ENCODE measurements around the gene TMEM229B. TPM values are rescaled to one million over a fixed set of nuclear protein-coding genes. Genes with fewer than 3 reads are reported as not detected.

Gene TMEM229B
- total RNA-seq, 1 donor from 2014 or later, result 1.3 TPM

GRCh38 chr14:67491741-67492507, 3.4 kb upstream of the TMEM229B start:
- TF ChIP-seq EZH2 (IDR thresholded peaks at IDR 0.05; ENCODE audit: insufficient read depth, low read length) (no peak), CTCF (IDR thresholded peaks at IDR 0.05; ENCODE audit: insufficient read depth, low read depth, low read length) (no peak)
- H3K4me1 ChIP-seq (ENCODE audit: insufficient read depth, low read length), result no peaks in the 10 kb centered on the region
- no peaks in the 10 kb centered on the region for H3K79me2 ChIP-seq (ENCODE audit: insufficient read depth, low read length)
- H3K4me2 ChIP-seq (ENCODE audit: low read length), result no peak overlapping the region
- H3K27ac ChIP-seq (ENCODE audit: low read depth, low read length), result no peak overlapping the region
- H3K4me3 Mint-ChIP-seq (ENCODE audit: unreplicated experiment), result no peak overlapping the region
- peaks cover 14% of the 10 kb centered on the region for H3K9me3 Mint-ChIP-seq (ENCODE audit: unreplicated experiment)
- no peaks in the 10 kb centered on the region for H4K20me1 ChIP-seq (ENCODE audit: insufficient read depth, low read length)
- H3K36me3 Mint-ChIP-seq (ENCODE audit: low read depth, unreplicated experiment), result no peaks in the 10 kb centered on the region
- no peak overlapping the region for H3K4me3 ChIP-seq (ENCODE audit: insufficient read depth, low read depth, low read length)
- FAIRE-seq, result no peak
- no peak overlapping the region for H3K27ac Mint-ChIP-seq (ENCODE audit: unreplicated experiment)
- H3K27me3 ChIP-seq (ENCODE audit: insufficient read depth, low read length), result no peaks in the 10 kb centered on the region
- peaks cover 14% of the 10 kb centered on the region for H3K9me3 ChIP-seq (ENCODE audit: insufficient read depth, low read depth, low read length)
- no peak overlapping the region for H2AFZ ChIP-seq (ENCODE audit: low read depth, low read length)
- H3K36me3 ChIP-seq (ENCODE audit: insufficient read depth, low read length), result no peaks in the 10 kb centered on the region
- H3K9ac ChIP-seq (ENCODE audit: low read length), result no peak overlapping the region
- no peaks in the 10 kb centered on the region for H3K4me1 Mint-ChIP-seq (ENCODE audit: low read depth, unreplicated experiment)
- H3K27me3 Mint-ChIP-seq (ENCODE audit: low read depth, unreplicated experiment), result peaks cover 6% of the 10 kb centered on the region
- no peak for DNase-seq (ENCODE audit: low read depth)

- Mint-ChIP-seq H3K4me3 (ENCODE audit: unreplicated experiment) (no peak overlapping the region), H3K9me3 (ENCODE audit: unreplicated experiment) (peaks cover 17% of the 10 kb centered on the region), H3K27me3 (ENCODE audit: low read depth, unreplicated experiment) (peaks cover 6% of the 10 kb centered on the region), H3K4me1 (ENCODE audit: low read depth, unreplicated experiment) (no peaks in the 10 kb centered on the region), H3K27ac (ENCODE audit: unreplicated experiment) (no peak overlapping the region), H3K36me3 (ENCODE audit: low read depth, unreplicated experiment) (no peaks in the 10 kb centered on the region)
- H2AFZ ChIP-seq (ENCODE audit: low read depth, low read length), result no peak overlapping the region
- no peaks in the 10 kb centered on the region for H3K27me3 ChIP-seq (ENCODE audit: insufficient read depth, low read length)
- no peak overlapping the region for H3K27ac ChIP-seq (ENCODE audit: low read depth, low read length)
- H3K36me3 ChIP-seq (ENCODE audit: insufficient read depth, low read length), result no peaks in the 10 kb centered on the region
- no peak for DNase-seq (ENCODE audit: low read depth)
- no peaks in the 10 kb centered on the region for H4K20me1 ChIP-seq (ENCODE audit: insufficient read depth, low read length)
- H3K9me3 ChIP-seq (ENCODE audit: insufficient read depth, low read depth, low read length), result peaks cover 14% of the 10 kb centered on the region
- FAIRE-seq, result no peak
- TF ChIP-seq CTCF (IDR thresholded peaks at IDR 0.05; ENCODE audit: insufficient read depth, low read depth, low read length), result no peak
- no peak for TF ChIP-seq EZH2 (IDR thresholded peaks at IDR 0.05; ENCODE audit: insufficient read depth, low read length)
- H3K4me1 ChIP-seq (ENCODE audit: insufficient read depth, low read length), result no peaks in the 10 kb centered on the region
- H3K4me2 ChIP-seq (ENCODE audit: low read length), result no peak overlapping the region
- no peaks in the 10 kb centered on the region for H3K79me2 ChIP-seq (ENCODE audit: insufficient read depth, low read length)
- no peak overlapping the region for H3K9ac ChIP-seq (ENCODE audit: low read length)
- H3K4me3 ChIP-seq (ENCODE audit: insufficient read depth, low read depth, low read length), result no peak overlapping the region
Observed at GRCh38 chr14:67491285-67491684, 2.8 kb upstream of the TMEM229B start.

GRCh38 chr14:67490196-67490595, 1.7 kb upstream of the TMEM229B start:
- Histone ChIP-seq H3K4me2 (ENCODE audit: low read length) (no peak overlapping the region), H3K36me3 (ENCODE audit: insufficient read depth, low read length) (no peaks in the 10 kb centered on the region), H3K9ac (ENCODE audit: low read length) (no peak overlapping the region), H3K4me3 (ENCODE audit: insufficient read depth, low read depth, low read length) (no peak overlapping the region), H3K79me2 (ENCODE audit: insufficient read depth, low read length) (no peaks in the 10 kb centered on the region), H3K9me3 (ENCODE audit: insufficient read depth, low read depth, low read length) (peaks cover 14% of the 10 kb centered on the region), H3K4me1 (ENCODE audit: insufficient read depth, low read length) (no peaks in the 10 kb centered on the region), H3K27ac (ENCODE audit: low read depth, low read length) (no peak overlapping the region), H3K27me3 (ENCODE audit: insufficient read depth, low read length) (no peaks in the 10 kb centered on the region), H2AFZ (ENCODE audit: low read depth, low read length) (no peak overlapping the region), H4K20me1 (ENCODE audit: insufficient read depth, low read length) (no peaks in the 10 kb centered on the region)
- DNase-seq (ENCODE audit: low read depth) (no peak), FAIRE-seq (no peak)
- H3K4me3 Mint-ChIP-seq (ENCODE audit: unreplicated experiment), result no peak overlapping the region
- peaks cover 6% of the 10 kb centered on the region for H3K27me3 Mint-ChIP-seq (ENCODE audit: low read depth, unreplicated experiment)
- peaks cover 16% of the 10 kb centered on the region for H3K9me3 Mint-ChIP-seq (ENCODE audit: unreplicated experiment)
- no peak overlapping the region for H3K27ac Mint-ChIP-seq (ENCODE audit: unreplicated experiment)
- no peak for TF ChIP-seq EZH2 (IDR thresholded peaks at IDR 0.05; ENCODE audit: insufficient read depth, low read length)
- no peak for TF ChIP-seq CTCF (IDR thresholded peaks at IDR 0.05; ENCODE audit: insufficient read depth, low read depth, low read length)
- H3K4me1 Mint-ChIP-seq (ENCODE audit: low read depth, unreplicated experiment), result peaks cover 4% of the 10 kb centered on the region
- H3K36me3 Mint-ChIP-seq (ENCODE audit: low read depth, unreplicated experiment), result no peaks in the 10 kb centered on the region
